Hepatocyte (in vitro differentiated cells): ENCODE measurements around the gene ASS1.

Experiments
- CTCF ChIP-seq: fragments of 200-600 bp; sonication (generic); IDR thresholded peaks from 2 replicates; pipeline ENCODE4 v1.5.1; 2016; ENCODE audit warnings: antibody characterized with exemption, mild to moderate bottlenecking; ENCODE audit not compliant: poor library complexity
- EZH2 ChIP-seq: fragments of 200-600 bp; sonication (generic); IDR thresholded peaks from 2 replicates; pipeline ENCODE4 v1.6.1; 2016; ENCODE audit warnings: antibody characterized with exemption, mild to moderate bottlenecking, borderline replicate concordance

- TF ChIP-seq CTCF, result no peak
- no peak for TF ChIP-seq EZH2
These were observed 79.2 kb downstream of the ASS1 start for GRCh38 chr9:130523921-130524320.
